ENCODE results near the gene USP34.

The USP34 gene, protein sequence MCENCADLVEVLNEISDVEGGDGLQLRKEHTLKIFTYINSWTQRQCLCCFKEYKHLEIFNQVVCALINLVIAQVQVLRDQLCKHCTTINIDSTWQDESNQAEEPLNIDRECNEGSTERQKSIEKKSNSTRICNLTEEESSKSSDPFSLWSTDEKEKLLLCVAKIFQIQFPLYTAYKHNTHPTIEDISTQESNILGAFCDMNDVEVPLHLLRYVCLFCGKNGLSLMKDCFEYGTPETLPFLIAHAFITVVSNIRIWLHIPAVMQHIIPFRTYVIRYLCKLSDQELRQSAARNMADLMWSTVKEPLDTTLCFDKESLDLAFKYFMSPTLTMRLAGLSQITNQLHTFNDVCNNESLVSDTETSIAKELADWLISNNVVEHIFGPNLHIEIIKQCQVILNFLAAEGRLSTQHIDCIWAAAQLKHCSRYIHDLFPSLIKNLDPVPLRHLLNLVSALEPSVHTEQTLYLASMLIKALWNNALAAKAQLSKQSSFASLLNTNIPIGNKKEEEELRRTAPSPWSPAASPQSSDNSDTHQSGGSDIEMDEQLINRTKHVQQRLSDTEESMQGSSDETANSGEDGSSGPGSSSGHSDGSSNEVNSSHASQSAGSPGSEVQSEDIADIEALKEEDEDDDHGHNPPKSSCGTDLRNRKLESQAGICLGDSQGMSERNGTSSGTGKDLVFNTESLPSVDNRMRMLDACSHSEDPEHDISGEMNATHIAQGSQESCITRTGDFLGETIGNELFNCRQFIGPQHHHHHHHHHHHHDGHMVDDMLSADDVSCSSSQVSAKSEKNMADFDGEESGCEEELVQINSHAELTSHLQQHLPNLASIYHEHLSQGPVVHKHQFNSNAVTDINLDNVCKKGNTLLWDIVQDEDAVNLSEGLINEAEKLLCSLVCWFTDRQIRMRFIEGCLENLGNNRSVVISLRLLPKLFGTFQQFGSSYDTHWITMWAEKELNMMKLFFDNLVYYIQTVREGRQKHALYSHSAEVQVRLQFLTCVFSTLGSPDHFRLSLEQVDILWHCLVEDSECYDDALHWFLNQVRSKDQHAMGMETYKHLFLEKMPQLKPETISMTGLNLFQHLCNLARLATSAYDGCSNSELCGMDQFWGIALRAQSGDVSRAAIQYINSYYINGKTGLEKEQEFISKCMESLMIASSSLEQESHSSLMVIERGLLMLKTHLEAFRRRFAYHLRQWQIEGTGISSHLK (N-terminal part only)

DNA sequence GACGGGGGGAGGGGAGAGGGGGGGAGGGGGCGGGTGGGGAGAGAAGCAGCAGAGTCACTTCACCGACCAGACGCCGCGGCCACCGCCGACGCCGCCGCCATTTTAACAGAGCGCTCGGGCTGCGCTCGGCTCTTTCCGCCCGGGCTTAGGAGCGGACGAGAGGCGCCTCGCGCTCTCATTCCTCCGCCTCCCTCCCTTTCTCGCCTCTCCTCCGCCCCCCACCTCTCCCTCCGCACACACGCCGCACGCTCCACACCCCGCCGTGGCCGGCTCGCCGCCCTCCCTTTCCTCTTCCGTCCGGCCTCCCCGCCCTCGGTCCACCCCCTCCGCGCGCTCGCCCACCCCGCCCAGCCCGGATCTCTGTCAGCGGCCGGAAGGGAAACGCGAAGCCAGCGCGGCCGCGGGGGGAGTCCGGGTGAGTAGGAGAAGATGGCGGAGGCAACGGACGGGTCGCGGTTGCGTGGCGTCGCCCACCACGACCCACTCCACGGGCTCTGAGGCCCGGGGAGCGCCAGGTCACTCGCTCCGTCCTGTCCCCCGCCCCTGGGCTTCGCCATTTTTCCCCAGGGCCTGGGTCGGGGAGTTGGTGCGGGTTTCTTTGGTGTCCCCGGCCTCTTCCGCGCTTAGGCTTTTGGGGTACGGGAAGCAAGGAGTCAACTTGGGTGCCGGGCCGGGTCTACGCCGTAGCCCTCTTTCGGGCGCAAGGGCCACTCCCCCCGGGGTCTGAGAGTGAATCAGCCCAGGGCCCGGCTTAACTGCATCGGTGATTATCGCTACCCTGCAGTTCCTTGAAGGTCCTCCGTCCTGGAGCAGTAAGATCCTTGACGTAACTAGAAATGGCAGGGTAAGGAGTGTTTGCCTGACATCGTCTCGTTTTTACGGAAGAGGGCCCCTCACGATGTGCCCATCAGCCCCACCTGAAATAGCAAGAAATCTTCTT is at the start of gene USP34:
TSS of gene USP34 (minus strand) at position 123 of the 940 bp plus-strand sequence. CDS start 395 bp downstream, outside the sequence.
- Histone ChIP-seq H3K4me1 (ENCODE audit: control insufficient read depth in 1 of 2, insufficient read depth in 2 of 2, low read length in 2 of 2) (peaks cover 4 to 24% of the 10 kb centered on the region in 2 donors), H3K4me3 (ENCODE audit: low read depth in 1 of 2, low read length in 2 of 2) (peak within 1 kb of the TSS; percentile 91 to 94), H3K27ac (ENCODE audit: low read length) (peak within 1 kb of the TSS; percentile 97), H3K27me3 (ENCODE audit: low read depth, low read length) (no peaks in the 10 kb centered on the region), H3K9me3 (ENCODE audit: control insufficient read depth in 1 of 2, low read length in 2 of 2) (no peaks in the 10 kb centered on the region), H3K36me3 (ENCODE audit: control insufficient read depth in 1 of 2, insufficient read depth in 2 of 2, low read length in 2 of 2) (peaks cover 0 to 5% of the 10 kb centered on the region in 2 donors)

DNA sequence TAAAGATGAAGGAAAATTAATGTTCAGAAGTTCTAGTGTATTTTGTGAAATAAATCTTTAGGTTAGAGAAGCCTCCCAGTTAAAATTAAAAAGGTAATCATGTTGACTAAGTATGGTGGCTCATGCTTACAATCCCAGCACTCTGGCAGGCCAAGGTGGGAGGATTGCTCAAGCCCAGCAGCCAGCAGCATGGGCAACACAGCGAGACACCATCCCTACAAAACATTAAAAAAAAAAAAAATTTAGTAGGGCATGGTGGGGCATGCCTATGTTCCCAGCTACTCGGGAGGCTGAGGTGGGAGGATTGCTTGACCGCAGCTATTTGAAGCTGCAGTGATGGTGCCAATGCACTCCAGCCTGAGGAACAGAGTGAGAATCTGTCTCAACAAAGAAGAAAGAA is 49.4 kb upstream of the USP34 start:
- H3K27me3 ChIP-seq (ENCODE audit: low read depth, low read length): no peaks in the 10 kb centered on the region
- H3K36me3 ChIP-seq (ENCODE audit: control insufficient read depth in 1 of 2, insufficient read depth in 2 of 2, low read length in 2 of 2): peaks cover 25 to 29% of the 10 kb centered on the region in 2 donors

DNA sequence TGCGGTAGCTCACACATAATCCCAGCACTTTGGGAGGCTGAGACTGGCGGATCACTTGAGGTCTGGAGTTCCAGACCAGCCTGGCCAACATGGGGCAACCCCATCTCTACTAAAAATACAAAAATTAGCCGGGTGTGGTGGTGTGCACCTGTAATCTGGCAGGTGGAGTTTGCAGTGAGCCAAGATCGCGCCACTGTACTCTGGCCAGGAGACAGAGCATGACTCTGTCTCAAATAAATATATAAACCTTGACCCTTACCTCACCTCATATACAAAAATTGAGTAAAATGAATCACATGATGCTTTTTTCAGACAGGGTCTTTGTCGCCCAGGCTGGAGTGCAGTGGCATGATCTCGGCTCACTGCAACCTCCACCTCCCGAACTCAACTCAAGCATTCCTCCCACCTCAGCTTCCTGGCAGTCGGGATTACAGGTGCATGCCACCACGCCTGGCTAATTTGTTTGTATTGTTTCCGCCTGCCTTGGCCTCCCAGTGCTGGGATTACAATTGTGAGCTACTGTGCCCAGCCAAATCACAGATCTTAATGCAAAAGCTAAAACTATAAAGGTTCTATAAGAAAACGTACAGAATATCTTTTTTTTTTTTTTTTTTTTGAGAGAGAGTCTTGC is 42.0 kb upstream of the USP34 start:
- Histone ChIP-seq H3K27ac (ENCODE audit: low read length) (no peak overlapping the region), H3K9me3 (ENCODE audit: control insufficient read depth in 1 of 2, low read length in 2 of 2) (no peaks in the 10 kb centered on the region), H3K4me1 (ENCODE audit: control insufficient read depth in 1 of 2, insufficient read depth in 2 of 2, low read length in 2 of 2) (no peaks in the 10 kb centered on the region), H3K4me3 (ENCODE audit: low read depth in 1 of 2, low read length in 2 of 2) (no peak overlapping the region), H3K36me3 (ENCODE audit: control insufficient read depth in 1 of 2, insufficient read depth in 2 of 2, low read length in 2 of 2) (peaks cover 16 to 29% of the 10 kb centered on the region in 2 donors), H3K27me3 (ENCODE audit: low read depth, low read length) (no peaks in the 10 kb centered on the region)

More for the DNA sequence above, 49.4 kb upstream of the USP34 start:
- no peak overlapping the region for H3K4me3 ChIP-seq (ENCODE audit: low read depth in 1 of 2, low read length in 2 of 2)
- H3K9me3 ChIP-seq (ENCODE audit: control insufficient read depth in 1 of 2, low read length in 2 of 2): no peaks in the 10 kb centered on the region
- H3K27ac ChIP-seq (ENCODE audit: low read length): no peak overlapping the region
- H3K4me1 ChIP-seq (ENCODE audit: control insufficient read depth in 1 of 2, insufficient read depth in 2 of 2, low read length in 2 of 2): peaks cover 0 to 3% of the 10 kb centered on the region in 2 donors

DNA sequence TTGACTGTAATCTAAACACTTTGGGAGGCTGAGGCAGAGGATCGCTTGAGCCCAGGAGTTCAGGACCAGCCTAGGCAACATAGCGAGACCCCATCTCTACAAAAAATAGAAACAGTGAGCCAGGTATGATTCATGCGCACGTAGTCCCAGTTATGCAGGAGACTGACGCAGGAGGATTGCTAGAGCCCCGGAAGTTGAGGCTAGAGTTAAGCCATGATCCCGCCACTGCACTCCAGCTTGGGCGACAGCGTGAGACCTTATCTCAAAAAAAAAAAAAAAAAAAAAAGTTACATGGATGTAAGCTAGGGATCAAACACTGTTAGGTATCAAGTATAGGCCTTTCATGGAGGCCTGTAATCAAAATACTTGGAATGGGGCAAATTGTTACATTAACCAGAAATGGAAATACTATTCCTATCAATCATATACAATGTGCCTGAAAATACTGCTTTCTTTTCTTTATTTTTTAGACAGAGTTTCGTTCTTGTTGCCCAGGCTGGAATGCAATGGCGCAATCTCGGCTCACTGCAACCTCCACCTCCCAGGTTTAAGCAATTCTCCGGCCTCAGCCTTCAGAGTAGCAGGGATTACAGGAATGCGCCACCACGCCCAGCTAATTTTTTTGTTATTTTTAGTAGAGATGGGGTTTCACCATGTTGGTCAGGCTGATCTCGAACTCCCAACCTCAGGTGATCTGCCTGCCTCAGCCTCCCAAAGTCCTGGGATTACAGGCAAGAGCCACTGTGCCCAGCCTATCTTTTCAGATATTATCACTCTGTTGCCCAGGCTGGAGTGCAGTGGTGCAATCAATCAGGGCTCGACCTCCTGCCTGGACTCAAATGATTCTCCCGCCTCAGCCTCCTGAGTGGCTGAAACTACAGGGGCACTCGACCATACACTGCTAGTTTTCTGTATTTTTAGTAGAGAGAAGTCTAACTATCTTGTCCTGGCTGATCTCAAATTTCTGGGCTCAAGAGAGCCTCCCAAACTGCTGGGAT is 40.1 kb upstream of the USP34 start:
- no peaks in the 10 kb centered on the region for H3K4me1 ChIP-seq (ENCODE audit: control insufficient read depth in 1 of 2, insufficient read depth in 2 of 2, low read length in 2 of 2)
- H3K27ac ChIP-seq (ENCODE audit: low read length): no peak overlapping the region
- no peaks in the 10 kb centered on the region for H3K9me3 ChIP-seq (ENCODE audit: control insufficient read depth in 1 of 2, low read length in 2 of 2)
- no peaks in the 10 kb centered on the region for H3K27me3 ChIP-seq (ENCODE audit: low read depth, low read length)
- H3K4me3 ChIP-seq (ENCODE audit: low read depth in 1 of 2, low read length in 2 of 2): no peak overlapping the region
- peaks cover 16 to 25% of the 10 kb centered on the region in 2 donors for H3K36me3 ChIP-seq (ENCODE audit: control insufficient read depth in 1 of 2, insufficient read depth in 2 of 2, low read length in 2 of 2)

DNA sequence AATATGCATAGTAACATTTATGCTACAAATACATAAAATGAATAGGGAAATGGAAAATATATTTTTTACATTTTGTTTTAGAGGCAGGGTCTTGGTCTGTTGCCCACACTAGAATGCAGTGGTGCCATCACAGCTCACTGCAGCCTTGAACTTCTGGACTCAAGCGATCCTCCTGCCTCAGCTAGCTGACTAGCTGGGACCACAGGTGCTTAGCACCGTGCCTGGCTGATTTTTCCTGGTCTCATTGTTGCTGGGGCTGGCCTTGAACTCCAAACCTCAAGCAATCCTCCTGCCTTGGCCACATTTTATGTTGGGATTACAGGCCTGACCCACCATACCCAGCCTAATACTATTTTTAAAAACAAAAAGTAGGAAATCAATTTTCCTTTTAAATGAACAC is 34.1 kb upstream of the USP34 start:
- no peak overlapping the region for H3K27ac ChIP-seq (ENCODE audit: low read length)
- no peaks in the 10 kb centered on the region for H3K4me1 ChIP-seq (ENCODE audit: control insufficient read depth in 1 of 2, insufficient read depth in 2 of 2, low read length in 2 of 2)
- no peaks in the 10 kb centered on the region for H3K9me3 ChIP-seq (ENCODE audit: control insufficient read depth in 1 of 2, low read length in 2 of 2)
- no peaks in the 10 kb centered on the region for H3K27me3 ChIP-seq (ENCODE audit: low read depth, low read length)
- H3K4me3 ChIP-seq (ENCODE audit: low read depth in 1 of 2, low read length in 2 of 2): no peak overlapping the region
- H3K36me3 ChIP-seq (ENCODE audit: control insufficient read depth in 1 of 2, insufficient read depth in 2 of 2, low read length in 2 of 2): peaks cover 15 to 20% of the 10 kb centered on the region in 2 donors

DNA sequence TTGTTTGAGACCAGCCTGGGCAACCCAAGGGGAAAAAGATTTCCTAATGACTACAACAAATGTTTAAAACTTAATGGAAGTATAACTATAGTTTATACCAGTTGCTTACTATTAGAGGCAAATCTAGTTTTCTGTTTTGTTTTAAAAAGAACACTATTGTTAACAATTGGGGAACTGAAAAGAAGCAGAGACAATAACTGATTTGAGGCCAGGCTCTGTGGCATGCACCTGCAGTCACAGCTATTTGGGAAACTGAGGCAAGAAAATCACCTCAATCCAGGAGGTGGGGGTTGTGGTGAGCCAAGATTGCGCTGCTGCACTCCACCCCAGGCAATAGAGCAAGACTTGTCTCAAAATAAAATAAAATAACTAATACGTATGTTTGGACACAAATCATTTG is 28.2 kb upstream of the USP34 start:
- Histone ChIP-seq H3K27me3 (ENCODE audit: low read depth, low read length) (no peaks in the 10 kb centered on the region), H3K36me3 (ENCODE audit: control insufficient read depth in 1 of 2, insufficient read depth in 2 of 2, low read length in 2 of 2) (peaks cover 57 to 58% of the 10 kb centered on the region in 2 donors), H3K4me3 (ENCODE audit: low read depth in 1 of 2, low read length in 2 of 2) (no peak overlapping the region), H3K4me1 (ENCODE audit: control insufficient read depth in 1 of 2, insufficient read depth in 2 of 2, low read length in 2 of 2) (no peaks in the 10 kb centered on the region), H3K9me3 (ENCODE audit: control insufficient read depth in 1 of 2, low read length in 2 of 2) (no peaks in the 10 kb centered on the region), H3K27ac (ENCODE audit: low read length) (no peak overlapping the region)

DNA sequence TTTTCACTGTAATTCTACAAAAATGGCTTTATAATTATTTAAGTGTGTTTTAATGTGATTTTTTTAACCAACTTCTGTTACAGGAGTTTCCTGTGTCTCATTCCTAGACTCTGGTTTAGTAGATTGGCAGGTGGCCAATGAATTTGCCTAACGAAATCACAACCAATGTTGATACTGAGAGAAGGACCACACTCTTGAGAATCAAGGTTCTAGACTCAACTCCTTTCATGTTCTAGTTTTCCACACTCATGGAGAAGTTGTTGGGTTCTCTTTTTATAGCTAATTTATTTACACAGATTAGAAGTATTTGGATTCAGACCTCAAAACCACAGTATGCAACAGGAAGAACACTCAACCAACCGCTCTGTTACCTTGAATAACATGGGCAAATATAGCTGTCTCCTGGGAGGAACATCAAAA is 22.6 kb upstream of the USP34 start:
- Histone ChIP-seq H3K36me3 (ENCODE audit: control insufficient read depth in 1 of 2, insufficient read depth in 2 of 2, low read length in 2 of 2) (peaks cover 64 to 70% of the 10 kb centered on the region in 2 donors), H3K27ac (ENCODE audit: low read length) (no peak overlapping the region), H3K27me3 (ENCODE audit: low read depth, low read length) (no peaks in the 10 kb centered on the region), H3K4me3 (ENCODE audit: low read depth in 1 of 2, low read length in 2 of 2) (no peak overlapping the region), H3K4me1 (ENCODE audit: control insufficient read depth in 1 of 2, insufficient read depth in 2 of 2, low read length in 2 of 2) (no peaks in the 10 kb centered on the region), H3K9me3 (ENCODE audit: control insufficient read depth in 1 of 2, low read length in 2 of 2) (no peaks in the 10 kb centered on the region)

DNA sequence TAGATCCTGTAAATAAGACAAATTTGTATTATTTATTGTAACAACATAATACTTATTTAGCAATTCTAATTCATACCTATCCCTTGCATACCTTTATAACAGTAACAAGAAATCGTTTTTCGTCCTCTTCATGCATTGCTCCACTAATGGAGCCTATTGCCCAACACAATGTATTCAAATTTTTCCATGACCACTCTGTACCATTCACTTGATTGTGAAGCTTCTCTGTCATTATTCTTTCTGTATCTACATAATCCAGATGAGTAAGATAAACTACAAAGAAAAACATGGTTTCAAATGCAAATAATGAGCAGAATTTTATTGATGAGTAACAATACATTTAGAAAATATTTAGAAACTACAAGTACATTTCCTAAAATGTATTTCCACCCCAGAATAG is 21.6 kb upstream of the USP34 start:
- Histone ChIP-seq H3K27ac (ENCODE audit: low read length) (no peak overlapping the region), H3K4me1 (ENCODE audit: control insufficient read depth in 1 of 2, insufficient read depth in 2 of 2, low read length in 2 of 2) (no peaks in the 10 kb centered on the region), H3K36me3 (ENCODE audit: control insufficient read depth in 1 of 2, insufficient read depth in 2 of 2, low read length in 2 of 2) (peaks cover 65 to 70% of the 10 kb centered on the region in 2 donors), H3K9me3 (ENCODE audit: control insufficient read depth in 1 of 2, low read length in 2 of 2) (no peaks in the 10 kb centered on the region), H3K27me3 (ENCODE audit: low read depth, low read length) (no peaks in the 10 kb centered on the region), H3K4me3 (ENCODE audit: low read depth in 1 of 2, low read length in 2 of 2) (no peak overlapping the region)

DNA sequence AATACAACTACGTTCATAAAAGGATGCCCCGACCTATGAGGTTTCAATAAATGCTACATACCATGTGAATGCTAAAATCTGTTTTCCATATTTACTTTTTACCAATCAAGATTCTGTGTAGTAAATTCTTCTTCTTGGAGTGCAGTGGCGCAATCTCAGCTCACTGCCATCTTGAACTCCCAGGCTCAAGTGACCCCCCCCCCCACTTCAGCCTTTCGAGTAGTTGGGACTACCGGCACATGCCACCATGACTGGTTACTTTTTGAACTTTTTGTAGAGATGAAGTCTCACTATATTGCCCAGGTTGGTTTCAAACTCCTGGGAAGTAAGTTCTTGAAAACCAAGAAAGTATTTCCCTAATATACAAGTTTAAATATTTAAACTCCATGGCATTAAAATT is 14.4 kb upstream of the USP34 start:
- H3K4me3 ChIP-seq (ENCODE audit: low read depth in 1 of 2, low read length in 2 of 2): no peak overlapping the region
- no peak overlapping the region for H3K27ac ChIP-seq (ENCODE audit: low read length)
- H3K9me3 ChIP-seq (ENCODE audit: control insufficient read depth in 1 of 2, low read length in 2 of 2): no peaks in the 10 kb centered on the region
- no peaks in the 10 kb centered on the region for H3K27me3 ChIP-seq (ENCODE audit: low read depth, low read length)
- peaks cover 49 to 58% of the 10 kb centered on the region in 2 donors for H3K36me3 ChIP-seq (ENCODE audit: control insufficient read depth in 1 of 2, insufficient read depth in 2 of 2, low read length in 2 of 2)
- H3K4me1 ChIP-seq (ENCODE audit: control insufficient read depth in 1 of 2, insufficient read depth in 2 of 2, low read length in 2 of 2): no peaks in the 10 kb centered on the region
